Smooth muscle cell of the brain vasculature (primary cell): ENCODE results near the gene SH3PXD2B.
"Not testable (repeated sequence)": the region's sequence is repeated elsewhere in the genome, so short reads cannot be mapped to it uniquely, and the experiment has no call there.

ENCODE experiments used
- DNase-seq: peaks from one replicate; pipeline ENCODE4 v3.0.0-alpha.2; 2012; ENCODE audit warnings: low read depth, low spot score

SH3PXD2B gene

GRCh38 chr5:172303572-172304335, 150.6 kb downstream of the SH3PXD2B start:
- DNase-seq = no peak

GRCh38 chr5:172303162-172303561, 151.2 kb downstream of the SH3PXD2B start:
- no peak for DNase-seq

DNA sequence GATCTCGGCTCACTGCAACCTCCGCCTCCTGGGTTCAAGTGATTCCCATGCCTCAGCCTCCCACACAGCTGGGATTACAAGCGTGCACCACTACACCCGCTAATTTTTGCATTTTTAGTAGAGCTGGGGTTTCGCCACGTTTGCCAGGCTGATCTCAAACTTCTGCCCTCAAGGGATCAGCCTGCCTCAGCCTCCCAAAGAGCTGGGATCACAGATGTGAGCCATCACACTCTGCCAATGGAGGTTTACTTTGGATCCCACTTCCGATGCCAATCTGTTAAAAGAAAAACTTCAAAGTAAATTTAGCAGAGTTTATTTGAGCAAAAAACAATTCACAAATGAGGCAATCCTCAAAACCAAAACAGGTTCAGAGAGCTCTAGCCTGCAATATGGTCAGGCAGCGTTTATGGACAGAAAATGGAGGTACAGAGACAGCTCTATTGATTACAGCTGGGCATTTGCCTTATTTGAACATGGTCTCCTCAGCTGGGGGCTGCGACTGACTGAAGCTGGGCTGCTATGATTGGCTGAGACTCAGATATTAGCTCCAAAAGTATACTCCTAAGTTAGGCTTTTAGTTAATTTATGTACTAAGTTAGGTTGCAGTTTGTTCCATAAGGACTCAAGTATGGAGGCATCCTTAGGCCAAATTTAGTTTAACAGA, 152.1 kb downstream of the SH3PXD2B start:
- no peak for DNase-seq

- DNase-seq = no peak
These were observed 154.3 kb downstream of the SH3PXD2B start for GRCh38 chr5:172299916-172300439.

DNA sequence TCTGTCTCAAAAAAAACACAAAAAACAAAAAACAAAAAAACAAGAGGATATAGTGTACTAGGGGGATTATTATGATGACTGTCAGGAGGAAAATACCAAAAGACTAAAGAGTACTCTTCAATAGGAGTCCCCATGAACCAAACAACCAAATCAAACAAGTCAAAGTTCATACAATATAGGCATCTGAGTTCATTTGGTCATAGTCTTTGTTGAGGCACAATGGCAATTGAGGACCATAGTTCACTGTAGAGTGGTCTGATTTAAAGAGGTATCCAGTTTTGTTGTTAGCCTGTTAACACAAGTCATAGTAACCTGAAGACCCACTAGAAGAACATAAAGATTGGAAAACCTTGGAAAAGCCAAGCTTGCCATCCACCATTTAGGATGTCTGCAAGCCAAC, 159.5 kb downstream of the SH3PXD2B start:
- DNase-seq = no peak

DNA sequence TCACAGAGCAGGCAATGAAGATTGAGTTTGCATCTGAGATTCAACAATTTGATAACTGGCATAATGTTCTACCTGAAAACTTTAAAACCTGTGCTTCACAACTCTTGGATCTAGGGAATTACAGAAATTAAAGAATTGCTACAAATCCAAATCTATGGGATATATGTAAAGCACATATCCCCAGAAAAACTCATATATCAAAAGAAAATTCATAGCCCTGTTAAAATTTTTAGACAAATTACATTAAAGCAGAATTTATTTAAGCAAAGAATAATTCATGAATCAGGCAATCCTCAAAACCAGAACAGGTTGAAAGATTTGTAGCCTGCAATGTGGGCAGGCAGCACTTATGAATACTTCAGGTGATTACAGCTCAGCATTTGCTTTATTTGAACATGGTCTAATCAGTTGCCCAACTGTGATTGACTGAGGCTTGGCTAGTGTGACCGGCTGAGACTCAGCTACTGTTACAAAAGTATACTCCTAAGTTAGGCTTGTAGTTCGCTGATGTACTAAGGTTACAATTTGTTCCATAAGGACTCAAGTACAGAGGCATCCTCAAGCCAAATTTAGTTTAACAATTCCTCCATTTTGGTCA, 160.5 kb downstream of the SH3PXD2B start:
- DNase-seq = no peak

DNA sequence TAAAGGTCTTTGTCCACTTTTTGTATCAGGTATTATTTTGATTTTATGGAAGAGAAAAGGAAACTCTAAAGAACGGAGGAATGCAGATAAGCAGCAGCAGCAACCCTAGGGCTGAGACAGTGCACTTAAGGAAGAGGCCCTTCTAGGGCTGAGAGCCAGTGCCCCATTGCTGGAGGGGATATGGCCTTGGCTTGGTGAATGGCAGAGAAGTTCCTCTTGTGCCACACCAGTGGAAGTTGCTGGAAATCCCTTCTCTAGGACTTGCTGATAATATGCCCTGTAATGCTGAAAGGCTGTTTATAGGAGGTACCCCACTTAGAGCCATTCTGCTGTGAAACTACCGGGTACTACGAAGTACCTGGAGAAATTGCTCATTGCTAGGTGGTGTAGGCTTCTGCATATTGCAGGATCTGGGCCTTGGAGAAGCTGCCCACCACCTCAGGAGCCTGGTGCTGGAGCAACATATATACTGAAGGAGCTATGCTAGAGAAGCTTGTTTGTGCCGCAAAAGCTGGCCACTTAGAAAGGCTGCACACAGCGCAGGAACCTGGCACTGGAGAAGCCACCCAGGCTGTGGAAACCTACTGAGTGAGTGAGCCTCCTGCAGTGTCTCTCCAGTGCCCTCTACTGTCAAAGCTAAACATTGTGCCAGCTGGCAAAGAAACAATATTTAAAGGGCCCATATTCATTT, 161.1 kb downstream of the SH3PXD2B start:
- no peak for DNase-seq

GRCh38 chr5:172291837-172292236, 162.5 kb downstream of the SH3PXD2B start:
- DNase-seq = not testable (repeated sequence)

- no peak for DNase-seq
These were observed 165.9 kb downstream of the SH3PXD2B start for GRCh38 chr5:172288465-172288864.

DNA sequence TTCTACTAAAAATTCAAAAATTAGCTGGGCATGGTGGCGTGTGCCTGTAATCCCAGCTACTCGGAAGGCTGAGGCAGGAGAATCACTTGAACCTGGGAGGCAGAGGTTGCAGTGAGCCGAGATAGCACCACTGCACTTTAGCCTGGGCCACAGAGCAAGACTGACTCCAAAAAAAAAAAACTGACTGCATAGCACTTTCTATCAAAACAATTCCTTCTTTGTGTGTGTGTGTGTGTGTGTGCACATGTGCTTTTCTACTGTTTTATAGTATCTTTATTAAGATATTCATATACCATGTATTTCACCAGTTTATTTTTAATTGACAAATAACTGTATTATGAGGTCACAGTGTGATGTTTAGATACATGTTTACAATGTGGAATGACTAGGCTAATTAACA, 167.2 kb downstream of the SH3PXD2B start:
- DNase-seq = not testable (repeated sequence)

DNA sequence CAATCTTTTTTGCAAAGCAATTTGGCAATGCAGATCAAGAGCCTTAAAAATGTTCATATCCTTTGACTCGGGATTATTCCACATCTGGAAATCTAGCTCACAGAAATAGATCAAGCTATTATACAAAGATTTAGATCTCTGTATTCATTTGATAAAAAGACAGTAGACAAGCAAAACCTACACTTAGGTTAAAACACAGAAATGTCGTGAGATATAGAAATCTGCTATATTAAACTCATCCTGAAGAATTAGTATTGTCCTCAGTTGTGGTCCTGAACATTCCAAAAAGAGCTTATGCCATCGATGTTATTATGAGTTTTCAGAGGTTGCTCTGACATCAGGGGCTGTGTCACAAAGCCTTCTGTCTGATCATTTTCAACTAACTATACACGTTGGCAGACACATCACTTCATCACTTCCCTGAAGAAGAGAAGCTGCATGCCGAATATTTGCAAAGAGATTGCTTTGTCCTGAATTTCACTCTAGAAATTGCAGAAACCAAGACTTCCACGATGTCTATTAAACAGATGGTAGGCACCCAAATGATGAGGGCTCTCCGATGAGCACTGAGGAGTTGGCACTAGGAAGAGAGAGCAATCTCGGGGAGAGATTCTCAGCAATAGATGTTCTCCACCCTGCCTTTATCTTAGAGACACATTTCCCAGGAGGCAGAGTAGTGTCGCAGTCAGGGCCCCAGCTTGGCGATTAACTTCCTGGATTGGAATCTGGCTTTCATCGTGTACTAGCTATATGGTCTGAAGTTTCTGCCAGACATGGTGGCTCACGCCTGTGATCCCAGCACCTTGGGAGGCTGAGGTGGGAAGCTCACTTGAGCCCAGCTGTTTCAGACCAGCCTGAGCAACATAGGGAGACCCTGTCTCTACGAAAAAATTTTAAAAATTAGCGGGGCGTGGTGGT, 168.8 kb downstream of the SH3PXD2B start:
- no peak for DNase-seq

GRCh38 chr5:172284611-172284980, 169.7 kb downstream of the SH3PXD2B start:
- DNase-seq = no peak

GRCh38 chr5:172283862-172284610, 170.3 kb downstream of the SH3PXD2B start:
- DNase-seq = no peak

DNA sequence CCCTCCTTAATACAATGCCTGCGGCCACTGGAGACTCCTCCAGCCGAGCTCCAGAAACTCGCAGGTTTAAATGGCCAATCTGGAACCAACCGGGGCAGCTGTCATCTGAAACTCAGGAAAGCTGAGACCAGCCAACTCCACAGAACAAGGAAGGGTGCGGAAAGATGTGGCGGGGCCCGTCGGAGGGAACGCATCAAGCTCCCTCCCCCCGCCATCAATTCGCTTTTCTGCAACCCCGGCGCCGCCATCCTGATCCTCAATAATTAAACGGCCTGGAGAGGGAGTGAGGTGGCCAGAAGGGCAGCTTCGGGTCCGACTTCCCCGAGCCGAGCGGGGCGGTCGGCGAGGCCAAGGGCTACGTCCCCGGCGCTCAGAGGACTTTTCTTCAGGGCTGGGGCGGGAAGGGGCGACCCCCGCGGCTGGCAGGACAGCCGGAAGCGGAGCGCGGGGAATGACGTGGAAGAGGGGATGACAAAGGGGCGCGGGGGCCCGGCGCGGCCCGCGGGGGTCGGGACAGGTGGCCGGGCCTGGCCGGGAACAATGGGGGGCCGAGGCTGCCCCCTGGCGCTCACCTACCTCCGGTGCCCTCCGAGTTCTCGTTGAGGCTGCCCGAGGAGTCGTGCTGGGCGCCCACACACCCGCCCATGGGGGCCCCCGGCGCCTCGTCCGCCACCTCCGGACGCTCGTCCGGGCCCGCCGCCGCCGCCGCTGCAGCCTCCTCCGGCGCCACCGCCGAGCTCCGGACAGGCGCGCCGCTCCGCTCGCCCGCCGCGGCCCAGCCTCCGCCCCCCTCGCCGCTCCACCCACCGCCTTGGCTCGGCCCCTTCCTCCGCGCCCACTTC, 171.1 kb downstream of the SH3PXD2B start, which contains the start of gene UBTD2:
Gene UBTD2 (minus strand): TSS at position 745 of the 842 bp plus-strand sequence. CDS start 99 bp downstream, at position 646.
- no peak for DNase-seq

GRCh38 chr5:172282272-172283019, 171.9 kb downstream of the SH3PXD2B start:
- no peak for DNase-seq

GRCh38 chr5:172281346-172281745, 173.0 kb downstream of the SH3PXD2B start:
- no peak for DNase-seq

DNA sequence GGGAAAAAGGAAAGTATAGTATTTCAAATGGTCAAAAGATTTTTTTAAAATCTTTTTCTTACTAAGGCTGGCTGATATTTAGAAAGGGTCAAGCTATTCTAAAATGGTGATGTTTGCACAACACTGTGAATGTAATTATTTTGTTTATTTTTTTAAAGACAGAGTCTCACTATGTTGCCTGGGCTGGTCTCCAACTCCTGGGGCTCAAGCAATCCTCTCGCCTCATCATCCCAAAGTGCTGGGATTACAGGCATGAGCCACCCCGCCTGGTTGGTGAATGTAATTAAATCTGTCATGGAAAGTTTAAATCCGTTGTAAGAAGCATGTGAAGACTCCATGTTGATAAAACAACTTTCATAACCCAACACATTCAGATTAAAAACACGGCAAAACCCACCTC, 173.4 kb downstream of the SH3PXD2B start:
- DNase-seq = no peak

- no peak for DNase-seq
These were observed 174.0 kb downstream of the SH3PXD2B start for GRCh38 chr5:172280317-172280716.
